NCI-H146 treated with DMSO at 0.1 percent for 48 hours (cell line): Measurements from ENCODE around the gene HOXC13.

Experiments
- DNase-seq: peaks from one replicate; lab custom pipeline; 2025; ENCODE audit not compliant: unreplicated experiment; lab: John Stamatoyannopoulos, UW

The HOXC13 gene

DNA sequence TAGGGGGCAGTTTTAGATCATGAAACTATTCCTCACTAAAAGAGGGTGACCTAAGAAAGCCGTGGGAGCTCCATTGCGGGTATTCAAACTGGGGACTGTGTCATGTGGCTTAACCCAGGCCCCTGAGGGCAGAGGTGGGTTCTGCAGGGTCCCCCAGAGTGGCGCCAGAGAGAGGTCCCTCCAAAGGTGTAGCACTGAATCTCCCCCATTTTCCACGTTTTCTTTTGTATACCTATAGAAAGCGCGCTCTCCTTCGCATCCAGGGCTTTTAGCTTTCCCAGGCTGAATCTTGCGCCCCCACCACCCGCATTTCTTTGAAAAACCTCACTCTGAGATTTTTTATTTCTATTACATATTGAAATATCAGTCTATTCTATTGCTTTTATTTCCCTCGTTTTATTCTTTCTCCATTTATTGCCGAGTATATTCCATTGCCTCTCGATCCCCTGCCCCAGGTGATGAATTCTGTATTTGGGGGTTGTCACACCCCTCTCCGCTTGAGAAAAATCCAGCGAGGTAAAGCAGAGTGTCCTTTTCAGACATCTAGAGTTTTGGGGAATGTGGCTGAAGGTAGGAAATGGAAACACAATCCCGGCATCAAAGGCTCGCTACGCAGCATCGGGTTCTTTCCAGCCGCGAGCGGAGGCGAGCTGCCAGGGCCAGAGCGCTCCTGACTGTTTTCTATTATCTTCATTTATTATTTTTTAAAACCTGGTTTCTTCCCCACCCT, 870 bp upstream of the HOXC13 start:
- DNase-seq = no peak

- DNase-seq = no peak
These were observed 794 bp downstream of the HOXC13 start for GRCh38 chr12:53939141-53940108.

GRCh38 chr12:53940443-53941014, 1.9 kb downstream of the HOXC13 start:
- no peak for DNase-seq

DNA sequence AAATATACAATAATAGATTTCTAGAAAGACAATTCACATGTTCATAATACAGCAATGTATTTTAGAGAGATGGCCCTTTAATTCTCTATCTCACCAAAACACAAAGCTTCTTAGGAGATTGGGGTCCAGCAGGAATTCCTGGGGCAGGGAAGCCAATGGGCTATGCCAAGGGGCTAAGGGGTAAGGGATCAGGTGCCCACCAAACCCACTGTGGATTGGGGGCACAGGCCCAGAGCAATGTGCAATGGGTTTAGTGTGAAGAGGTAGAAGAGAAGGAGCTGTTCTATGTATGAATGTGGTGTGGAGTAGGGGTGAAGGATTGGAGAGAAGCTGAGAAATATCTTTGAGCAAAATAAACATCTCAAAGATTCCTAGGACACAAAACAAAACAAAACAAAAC, 2.6 kb downstream of the HOXC13 start:
- no peak for DNase-seq

DNA sequence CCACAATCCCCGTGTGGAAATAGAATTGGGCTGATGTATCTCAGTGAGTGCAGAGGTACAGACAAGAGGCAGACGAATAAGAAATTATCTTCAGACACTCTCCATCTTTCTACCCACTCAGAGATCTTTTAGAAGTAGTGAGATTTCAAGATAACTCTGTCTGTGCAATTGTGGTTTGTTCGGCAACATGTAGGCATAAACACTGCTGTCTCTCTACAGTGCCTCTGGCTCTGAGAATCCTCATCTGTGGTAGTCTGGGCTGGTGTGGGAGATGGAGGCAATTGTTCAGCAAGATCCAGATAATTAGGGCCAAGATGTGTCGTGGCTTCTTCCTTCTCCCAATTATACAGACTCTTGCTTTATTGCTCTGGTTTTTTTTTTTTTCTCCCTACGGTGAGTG, 3.1 kb downstream of the HOXC13 start:
- DNase-seq = no peak

DNA sequence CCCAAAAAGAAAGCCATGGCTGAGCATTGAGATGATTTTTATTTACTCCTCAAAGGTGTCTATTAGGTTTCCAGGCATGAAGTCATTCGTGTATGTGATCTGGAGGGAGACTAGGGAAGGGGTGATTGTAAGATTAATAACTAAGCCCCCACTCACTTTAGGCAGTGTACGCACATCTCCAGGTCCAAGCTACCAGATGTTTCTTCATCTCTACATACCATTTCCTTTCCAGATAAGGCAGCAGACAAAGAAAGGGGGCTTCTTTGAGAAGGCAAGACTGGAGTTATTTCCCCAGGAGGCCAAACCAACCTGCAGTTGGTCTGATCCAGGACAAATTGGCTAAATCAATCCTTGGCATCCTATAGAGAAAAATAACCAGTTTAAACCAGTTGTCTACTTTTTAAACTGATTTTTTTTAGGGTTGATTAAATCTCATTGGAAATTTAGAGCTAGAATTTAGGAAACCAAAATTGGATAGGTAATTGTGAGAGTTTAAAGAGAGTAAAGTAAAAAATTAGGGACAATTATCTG, 3.9 kb downstream of the HOXC13 start:
- no peak for DNase-seq

DNA sequence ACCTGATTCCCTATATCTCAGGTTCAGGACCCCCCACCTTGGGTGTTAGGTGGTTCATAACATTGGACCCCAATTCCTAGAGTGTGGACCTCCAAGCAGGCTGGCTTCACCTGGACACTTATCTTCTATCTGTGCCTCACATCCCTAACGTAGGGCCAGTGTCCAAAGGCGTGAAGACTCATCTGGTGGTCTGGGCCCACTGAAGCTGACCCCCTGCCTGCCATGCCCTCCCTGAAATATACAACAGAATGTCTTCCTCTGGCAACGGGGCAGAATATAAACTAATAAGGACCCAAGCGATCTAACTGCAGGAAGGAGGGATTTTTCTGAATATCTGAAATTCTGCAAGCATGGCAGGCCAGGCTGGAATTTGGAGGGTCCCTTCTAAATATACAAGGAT, 5.6 kb downstream of the HOXC13 start:
- DNase-seq = no peak

- DNase-seq = no peak
These were observed 6.5 kb downstream of the HOXC13 start for GRCh38 chr12:53944907-53945847.

- no peak for DNase-seq
These were observed 9.1 kb downstream of the HOXC13 start for GRCh38 chr12:53947743-53948142.

DNA sequence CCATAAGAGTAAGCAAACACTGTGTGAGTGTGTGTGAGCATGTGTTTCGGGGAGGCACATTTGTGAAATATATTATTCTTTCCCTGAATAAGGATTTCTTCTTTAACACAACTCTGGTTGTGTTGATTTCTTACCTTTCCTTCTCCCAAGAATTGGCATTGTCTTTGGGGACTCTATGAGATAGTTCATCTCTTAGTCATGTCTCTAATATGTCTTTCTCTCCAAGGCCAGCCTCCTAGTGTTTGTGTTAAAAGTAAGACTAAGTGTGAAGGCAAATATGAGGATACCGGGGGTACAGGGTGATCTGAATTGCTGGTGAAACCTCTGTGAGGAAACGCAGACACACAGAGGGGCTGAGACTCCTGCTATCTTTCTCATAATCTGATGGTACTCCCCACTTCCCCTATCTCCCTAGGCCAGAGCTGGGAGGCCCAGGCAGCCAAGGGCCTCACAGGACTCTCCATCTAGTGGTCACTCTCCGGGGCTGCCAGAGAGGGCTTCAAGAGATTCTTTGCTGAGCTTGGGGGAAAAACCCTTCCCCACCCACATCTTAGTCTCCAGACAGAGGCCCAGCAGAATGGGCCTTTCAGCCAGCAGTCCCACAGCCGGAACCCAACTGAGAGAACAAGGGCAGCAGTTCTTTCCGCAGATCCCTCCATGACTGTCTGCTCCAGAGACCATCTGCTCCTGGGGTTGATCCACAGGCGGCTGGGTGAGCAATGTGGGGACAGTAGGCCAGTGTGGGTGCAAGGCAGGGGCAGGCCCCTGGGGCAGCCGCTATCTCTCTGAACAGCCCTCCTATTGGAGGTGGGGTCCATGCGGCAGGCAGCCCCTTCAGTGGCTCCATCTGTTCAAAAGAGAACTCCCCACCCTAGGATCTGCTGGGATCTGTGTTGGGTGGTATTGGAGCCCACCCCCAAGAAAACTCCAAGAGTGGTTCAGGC, 10.3 kb downstream of the HOXC13 start:
- DNase-seq = no peak

DNA sequence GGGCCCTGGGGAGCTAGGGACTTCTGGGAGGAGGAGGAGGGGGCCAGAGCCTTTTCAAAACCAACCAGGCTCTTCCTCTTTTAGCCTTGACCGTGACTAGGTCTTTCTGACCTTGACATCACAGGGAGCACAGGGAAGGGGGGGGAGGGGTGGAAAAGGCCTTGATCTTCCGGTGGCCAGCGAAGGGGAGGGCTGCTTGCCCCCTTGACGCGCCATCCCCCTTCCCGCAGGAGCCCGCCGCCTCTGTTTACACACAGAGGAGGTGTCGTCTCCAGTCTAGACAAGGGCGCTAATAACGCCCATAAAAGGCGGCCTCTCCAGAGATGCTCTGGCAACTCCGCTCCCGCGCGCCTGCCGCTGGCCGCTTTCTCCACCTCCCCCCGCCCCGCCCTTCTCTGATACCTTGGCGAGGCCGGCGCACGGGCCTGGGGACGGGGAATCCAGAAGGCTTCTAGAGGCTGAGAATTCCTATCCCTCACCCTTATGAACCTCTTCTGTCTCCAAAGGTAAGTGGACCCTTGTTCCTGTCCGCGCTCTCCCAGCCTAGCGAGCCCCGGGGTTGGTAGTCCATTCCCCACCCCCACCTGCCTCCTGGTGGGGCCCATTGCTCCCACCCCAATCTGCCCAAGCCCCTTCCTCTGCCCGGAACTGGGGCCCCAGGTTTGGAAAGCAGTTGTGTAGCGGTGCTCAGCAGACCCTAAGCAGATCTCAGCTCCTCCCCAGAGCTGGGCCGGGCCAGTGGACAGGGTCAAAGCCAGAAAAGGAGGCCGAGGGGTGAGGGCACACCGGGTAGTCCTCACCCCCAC, 11.2 kb downstream of the HOXC13 start:
- no peak for DNase-seq

DNA sequence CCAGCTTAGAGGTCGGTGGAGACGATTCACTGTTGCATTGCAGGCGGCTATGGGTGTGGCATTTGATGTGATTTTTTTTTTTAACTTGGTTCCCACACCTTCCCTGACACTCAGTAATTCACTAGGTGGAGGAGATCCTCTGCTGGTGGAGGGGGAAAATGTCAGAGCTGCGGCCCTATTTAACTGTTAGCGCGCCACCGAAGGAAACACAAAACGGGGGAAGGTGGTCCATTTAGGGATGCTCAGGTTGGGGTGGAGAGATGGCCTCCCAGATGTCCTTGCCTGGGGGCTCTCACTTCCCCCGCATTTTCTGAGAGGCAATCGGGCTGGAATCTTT, 11.8 kb downstream of the HOXC13 start:
- DNase-seq = no peak

DNA sequence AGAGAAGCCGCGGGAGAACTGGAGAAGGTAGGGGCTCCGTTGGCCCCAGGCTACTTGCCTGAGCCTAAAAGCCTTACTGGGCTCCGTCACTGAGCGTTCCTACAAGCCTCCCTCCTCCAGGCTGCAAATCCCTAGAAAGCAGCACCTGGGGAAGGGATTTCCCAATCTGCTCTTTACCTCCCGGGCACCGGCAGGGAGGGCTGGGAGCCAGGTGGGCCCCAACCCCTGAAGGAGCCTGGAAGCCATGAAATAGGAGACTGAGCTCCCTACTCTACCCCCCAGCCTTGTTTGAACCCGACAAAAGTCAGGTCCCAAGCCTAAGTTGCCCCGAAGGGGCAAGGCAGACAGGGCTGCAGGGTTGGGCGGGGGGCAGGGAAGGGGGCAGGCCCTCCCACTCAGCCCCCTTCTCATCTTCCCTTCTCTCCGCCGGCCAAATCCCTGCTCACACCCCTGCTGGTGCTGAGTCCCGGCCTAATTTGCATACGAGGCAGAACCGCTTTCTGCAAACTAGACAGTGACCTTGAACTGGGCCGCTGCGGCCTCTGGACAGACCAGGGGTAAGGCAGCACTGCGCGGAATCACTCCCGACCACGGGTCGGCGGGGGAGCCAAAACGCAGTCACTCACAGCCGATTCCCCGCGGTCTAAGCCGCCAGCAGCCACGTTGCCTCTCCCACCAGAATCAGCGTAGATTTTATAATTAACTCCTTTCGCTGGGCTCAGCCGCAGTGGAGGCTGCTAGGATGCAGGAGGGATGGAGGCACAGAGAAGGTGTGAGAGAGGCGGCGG, 12.4 kb downstream of the HOXC13 start:
- no peak for DNase-seq

DNA sequence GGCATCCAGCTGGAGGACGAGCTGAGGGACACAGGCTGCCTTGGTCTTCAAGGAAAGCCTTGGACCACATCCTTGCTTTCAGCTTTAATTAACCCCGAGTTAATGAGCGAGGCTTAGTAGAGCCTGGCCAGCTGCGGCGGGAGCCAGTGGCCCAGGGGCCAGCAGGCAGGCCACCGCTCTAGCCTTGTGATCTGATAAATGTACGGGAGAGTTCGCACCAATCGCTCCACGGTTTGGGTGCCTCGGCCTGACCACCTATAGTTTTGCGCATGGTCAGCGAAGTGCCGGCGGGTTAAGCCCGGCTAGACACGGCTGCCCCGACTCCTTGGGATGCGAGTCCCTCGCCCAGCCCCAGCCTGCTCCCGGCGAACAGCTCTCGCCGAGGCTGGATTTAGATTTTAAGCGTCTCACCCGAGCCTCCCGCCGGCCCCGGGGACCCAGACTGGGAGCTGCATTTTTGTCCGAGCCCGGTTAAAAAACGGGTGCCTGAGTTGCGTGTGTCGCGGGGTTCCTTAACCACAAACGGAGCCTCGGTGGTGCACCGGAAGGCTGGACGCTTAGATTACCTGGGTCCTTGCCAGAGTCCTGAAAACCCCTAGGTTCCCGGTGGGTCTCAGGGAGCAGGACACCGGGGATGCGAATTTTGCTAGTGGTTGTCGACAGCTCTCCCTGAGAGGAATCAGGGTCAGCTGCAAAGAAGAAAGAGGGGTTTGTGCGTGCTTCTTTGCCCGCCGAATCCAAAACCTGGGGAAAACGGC, 13.1 kb downstream of the HOXC13 start:
- DNase-seq = no peak

DNA sequence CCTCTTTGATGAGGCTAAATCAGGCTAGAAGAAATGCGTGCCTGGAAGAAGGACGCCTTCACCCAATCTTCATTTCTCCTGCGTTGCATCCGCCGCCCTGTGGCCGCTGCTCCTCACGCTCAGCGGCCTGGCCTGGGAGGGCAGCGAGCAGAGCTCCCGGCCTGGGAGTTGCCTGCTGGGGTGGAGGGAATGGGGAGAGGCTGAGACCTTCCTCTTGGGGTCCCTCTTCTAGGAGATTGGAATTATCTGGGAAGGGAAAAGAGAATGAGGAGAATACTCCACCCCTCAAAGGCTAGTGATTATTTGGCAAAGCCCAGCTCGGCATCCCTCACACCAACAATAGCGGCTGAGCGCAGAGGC, 13.7 kb downstream of the HOXC13 start:
- no peak for DNase-seq

GRCh38 chr12:53952871-53953734, 14.5 kb downstream of the HOXC13 start:
- DNase-seq = no peak
